SK-N-DZ (cell line): ENCODE results near the gene TUBD1.
"Not testable (repeated sequence)": the region's sequence is repeated elsewhere in the genome, so short reads cannot be mapped to it uniquely, and the experiment has no call there.

Experiments
- DNase-seq: peaks from one replicate; pipeline ENCODE4 v3.0.0-alpha.2; 2015; ENCODE audit warnings: low spot score

Gene TUBD1

DNA sequence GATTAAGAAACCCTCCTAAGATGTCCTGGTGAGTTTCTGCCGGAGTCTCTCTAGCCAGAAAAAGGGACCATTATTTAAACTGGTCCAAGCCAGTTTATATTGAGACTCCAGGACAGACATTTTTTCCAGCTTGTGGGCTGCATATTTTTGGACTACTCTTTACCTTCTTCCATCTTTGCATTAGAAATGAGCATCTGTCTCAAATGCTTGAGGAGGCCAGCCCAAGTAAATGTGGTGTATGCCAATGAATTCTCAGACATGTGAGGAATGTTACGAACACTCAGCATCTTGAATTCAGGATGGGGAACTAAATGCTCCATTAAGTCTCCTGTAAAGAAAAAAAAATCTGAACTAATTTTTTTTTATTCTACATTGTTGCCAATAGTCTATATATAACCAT, 18.4 kb downstream of the TUBD1 start:
- no peak for DNase-seq

DNA sequence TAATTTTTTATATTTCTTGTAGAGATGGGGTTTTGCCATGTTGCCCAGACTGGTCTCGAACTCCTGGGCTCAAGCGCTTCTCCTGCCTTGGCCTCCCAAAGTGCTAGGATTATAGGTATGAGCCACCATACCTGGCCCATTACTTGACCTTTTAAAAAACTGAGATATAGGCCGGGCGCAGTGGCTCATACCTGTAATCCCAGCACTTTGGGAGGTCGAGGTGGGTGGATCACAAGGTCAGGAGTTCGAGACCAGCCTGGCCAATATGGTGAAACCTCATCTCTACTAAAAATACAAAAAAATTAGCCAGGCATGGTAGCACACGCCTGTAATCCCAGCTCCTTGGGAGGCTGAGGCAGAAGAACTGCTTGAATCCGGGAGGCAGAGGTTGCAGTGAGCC, 19.3 kb downstream of the TUBD1 start:
- not testable (repeated sequence) for DNase-seq

DNA sequence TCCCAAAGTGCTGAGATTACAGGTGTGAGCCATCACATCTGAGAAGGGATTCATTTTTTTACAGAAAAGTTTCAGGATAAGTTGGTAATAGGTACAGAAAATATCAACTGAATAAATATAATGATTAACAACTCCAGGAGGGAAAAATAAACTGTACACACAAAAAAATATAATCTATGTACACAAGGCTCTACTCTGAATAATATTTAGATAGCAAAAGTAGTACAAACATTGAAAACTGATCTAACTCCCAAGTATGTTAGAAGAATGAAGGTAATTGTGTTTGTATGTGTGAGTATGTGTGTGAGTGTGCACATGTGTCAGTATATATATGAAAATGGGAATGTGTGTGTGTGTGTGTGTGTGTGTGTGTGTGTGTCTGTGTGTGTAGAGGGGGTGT, 20.4 kb downstream of the TUBD1 start:
- no peak for DNase-seq

DNA sequence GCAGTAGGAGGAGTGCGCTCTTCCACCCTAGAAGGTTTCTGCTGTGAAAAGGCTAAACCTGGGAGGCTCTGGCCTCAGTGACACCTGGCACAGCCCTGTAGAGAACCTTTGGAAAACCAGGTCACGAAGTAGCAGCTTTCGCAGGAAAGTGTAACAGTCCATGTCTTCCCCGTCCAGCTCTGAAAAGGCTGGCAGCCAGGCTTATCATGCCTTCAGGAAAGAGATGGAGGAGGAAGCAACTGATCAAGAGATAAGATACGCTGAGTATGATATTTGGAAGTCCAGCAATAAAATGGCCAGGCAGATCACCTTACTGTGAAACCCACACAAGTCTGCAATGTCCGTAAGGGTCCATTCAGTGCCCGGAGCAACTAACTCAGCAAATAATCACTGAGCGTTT, 22.3 kb downstream of the TUBD1 start:
- DNase-seq, result no peak

DNA sequence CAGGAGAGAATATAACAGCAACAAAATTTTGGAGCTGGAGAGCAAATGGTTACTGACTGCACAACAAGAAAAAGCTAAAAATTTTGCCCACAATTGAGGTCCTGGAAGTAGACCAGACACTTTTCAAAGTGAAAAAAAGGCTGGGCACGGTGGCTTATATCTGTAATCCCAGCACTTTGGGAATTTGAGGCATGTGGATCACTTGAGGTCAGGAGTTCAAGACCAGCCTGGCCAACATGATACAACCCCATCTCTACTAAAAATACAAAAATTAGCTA, 22.9 kb downstream of the TUBD1 start:
- DNase-seq, result no peak

DNA sequence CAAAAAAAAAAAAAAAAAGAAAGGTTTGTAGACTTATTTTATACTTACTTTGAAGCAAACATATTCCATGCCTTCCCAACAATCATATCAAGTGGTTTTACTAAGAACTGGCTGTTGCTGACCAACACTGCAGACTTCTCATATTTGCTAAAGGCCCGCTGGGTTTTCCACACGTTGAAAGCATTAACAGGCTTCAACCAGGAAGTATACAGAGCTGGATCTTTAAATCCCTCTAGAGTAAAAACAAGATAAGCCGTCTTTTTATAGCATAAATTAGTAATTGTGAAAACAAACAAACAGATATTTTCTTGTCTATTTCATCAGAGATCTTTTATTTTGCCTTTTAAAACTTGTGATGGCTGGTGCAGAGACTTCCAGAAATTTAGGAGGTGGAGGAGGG, 29.1 kb downstream of the TUBD1 start:
- no peak for DNase-seq

DNA sequence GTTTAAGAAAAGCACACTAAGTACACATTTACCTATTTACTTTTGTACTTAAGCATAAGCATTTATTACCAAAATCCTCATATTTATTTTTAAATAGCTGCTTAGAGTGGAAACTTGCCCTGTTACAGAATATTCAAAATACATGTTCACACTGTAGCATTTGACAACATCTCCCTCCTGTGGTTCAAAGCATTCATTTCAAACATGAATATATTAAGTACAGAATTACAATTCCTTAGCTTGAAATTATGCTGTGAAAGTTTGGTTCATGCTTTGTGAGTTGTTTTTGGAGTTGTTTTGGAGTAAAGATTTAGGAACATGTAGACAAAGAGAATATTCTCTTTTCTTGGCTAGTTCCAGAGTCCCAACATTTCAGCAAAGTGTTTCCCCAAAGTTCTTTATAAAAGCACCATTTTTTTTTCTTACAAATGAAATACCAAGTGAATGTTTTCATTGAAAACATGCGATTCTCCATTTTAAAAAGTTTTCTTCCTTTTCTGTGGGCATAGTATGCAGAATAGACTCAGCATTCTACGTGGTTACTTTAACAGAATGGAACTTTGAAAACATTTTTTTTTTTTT, 33.2 kb downstream of the TUBD1 start:
- DNase-seq, result no peak

DNA sequence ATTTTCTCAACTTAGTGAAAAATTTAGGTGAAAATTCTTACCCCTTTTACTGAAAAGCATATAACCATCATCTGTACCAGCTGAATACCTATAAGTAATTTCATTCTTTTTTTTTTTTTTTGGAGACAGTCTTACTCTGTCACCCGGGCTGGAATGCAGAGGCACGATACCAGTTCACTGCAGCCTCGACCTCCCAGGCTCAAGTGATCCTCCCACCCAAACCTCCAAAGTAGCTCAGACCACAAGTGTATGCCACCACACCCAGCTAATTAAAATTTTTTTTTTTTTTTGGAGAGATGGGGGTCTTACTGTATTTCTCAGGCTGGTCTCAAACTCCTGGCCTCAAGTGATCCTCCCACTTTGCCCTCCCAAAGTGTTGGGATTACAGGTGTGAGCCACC, 33.8 kb downstream of the TUBD1 start:
- DNase-seq, result no peak

DNA sequence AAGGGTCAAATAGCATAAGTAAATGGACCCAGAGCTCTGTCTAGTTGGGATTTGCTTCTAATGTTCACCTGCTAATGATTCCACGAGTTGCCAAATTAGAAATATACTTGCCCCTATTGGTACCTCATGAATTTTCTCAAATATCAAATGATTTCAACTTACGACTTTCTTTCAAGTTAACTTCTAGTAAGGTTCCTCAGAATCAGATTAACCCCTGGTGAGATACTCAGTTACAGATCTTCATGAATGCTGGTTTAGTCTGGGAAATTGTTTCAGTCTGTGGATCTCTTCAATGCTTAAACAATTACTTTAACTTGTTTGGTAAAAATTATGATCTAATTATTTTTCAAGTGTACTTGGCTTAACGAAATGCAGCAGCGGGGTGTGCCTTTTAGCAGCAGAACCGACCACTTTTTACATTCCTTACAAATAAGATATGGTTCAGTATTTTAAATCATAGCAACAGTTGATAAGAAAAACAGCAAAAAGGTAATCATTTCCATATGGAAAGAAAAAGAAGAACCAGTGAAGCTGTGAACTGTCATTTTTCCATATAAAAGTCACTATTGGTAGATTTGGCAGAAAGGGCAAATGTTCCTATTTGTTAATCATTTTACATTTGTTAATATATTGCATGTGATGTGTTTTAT, 34.5 kb downstream of the TUBD1 start:
- no peak for DNase-seq

DNA sequence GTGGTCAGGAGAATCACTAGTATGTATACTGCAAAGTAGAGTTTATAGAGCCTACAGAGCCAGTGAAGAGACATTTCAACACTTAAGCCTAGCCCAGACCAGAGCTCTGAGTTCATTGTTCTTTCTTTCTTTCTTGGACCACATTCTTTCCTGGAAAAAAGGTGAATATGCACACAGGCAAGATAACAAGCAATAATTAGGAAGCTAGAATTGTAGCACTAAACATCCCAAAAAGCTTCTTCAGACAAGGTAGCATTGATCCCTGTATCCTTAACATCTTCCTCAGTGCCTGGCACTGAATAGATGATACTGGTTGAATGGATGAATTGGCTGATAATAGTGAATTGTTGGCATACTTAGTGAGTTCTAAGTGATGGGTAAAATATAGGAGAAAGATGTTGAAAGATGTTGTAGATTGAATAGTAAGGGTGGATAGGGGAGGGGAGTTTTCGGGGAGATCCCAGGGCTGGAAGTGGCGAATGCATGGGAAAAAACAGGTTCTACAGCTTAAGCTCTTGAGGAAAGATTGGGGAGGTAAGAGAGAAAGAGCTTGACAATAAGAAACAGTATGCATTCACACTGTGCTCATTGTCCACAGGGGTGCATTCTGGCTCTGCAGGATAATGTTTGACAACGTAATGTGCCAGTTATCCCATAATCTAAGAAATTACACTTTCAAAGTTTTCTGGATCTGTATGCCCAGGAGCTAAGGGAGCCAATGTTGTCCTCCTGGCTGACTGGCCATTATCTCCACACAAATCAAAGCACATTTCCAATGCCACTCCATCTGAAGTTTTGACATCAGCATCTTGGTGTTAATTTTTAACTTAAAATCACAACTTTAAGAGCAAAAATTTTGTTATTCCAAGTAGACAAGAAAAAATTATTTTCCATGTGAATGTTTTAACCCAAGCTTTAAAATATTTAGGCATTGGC, 35.6 kb downstream of the TUBD1 start:
- DNase-seq, result no peak

DNA sequence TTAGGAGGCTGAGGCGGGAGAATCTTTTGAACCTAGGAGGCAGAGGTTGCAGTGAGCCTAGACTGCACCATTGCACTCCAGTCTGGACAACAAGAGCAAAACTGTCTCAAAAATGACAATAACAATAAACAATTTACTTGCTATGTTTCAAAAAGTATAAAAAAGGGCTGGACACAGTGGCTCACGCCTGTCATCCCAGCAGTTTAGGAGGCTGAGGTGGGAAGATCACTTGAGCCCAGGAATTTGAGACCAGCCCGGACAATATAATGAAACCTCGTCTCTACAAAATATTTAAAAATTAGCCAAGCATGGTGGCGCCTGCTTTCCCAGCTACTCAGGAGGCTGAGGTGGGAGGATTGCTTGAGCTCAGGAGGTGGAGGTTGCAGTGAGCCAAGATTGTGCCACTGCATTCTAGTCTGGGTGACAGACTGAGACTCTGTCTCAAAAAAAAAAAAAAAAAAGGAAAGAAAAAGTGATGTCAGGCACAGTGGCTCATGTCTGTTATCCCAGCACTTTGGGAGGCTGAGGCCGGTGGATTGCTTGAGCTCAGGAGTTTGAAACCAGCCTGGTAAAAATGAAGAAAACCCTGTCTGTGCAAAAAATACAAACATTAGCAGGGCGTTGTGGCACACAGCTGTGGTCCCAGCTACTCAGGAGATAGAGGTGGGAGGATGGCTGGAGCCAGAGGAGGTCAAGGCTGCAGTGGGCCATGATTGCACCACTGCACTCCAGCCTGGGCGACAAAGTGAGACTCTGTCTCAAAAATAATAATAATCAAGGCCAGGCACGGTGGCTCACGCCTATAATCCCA, 38.6 kb downstream of the TUBD1 start:
- DNase-seq, result not testable (repeated sequence)

DNA sequence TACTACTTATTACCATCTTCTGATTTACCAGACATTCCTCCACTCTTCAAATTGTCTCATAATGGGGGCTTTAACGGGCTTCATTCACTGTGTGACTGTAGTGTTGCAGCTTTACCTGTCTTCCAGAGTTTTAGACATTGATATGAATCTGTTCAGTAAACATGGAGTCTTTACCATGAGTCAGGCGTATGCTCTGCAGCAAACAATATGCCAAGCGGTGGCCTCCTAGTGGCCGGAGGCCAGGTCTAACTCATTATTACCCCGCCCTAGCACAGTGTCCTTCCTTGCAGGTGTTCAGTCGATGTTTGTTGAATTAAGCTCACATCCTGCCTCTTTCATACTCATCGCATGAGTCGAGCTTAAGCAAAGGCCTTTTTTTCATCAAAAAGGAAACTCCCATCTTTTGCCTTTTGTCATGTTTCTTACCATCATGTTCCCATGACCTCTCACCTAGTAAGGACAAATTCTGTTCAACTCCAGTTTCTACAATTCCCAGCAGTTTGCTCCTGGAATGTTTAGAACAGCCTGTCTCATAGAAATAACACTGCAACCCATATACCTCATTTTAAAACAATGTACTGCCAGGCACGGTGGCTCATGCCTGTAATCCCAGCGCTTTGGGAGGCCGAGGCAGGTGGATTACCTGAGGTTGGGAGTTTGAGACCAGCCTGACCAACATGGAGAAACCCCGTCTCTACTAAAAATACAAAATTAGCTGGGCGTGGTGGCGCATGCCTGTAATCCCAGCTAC, 39.4 kb downstream of the TUBD1 start:
- no peak for DNase-seq

DNA sequence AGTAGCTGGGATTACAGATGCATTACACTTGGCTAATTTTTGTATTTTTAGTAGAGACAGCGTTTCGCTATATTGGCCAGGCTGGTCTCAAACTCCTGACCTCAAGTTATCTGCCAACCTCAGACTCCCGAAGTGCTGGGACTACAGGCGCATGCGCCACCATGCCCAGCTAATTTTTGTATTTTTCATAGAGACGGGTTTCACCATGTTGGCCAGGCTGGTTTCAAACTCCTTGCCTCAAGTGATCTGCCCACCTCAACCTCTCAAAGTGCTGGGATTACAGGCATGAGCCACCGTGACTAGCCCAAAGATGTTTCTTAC, 39.9 kb downstream of the TUBD1 start:
- not testable (repeated sequence) for DNase-seq

DNA sequence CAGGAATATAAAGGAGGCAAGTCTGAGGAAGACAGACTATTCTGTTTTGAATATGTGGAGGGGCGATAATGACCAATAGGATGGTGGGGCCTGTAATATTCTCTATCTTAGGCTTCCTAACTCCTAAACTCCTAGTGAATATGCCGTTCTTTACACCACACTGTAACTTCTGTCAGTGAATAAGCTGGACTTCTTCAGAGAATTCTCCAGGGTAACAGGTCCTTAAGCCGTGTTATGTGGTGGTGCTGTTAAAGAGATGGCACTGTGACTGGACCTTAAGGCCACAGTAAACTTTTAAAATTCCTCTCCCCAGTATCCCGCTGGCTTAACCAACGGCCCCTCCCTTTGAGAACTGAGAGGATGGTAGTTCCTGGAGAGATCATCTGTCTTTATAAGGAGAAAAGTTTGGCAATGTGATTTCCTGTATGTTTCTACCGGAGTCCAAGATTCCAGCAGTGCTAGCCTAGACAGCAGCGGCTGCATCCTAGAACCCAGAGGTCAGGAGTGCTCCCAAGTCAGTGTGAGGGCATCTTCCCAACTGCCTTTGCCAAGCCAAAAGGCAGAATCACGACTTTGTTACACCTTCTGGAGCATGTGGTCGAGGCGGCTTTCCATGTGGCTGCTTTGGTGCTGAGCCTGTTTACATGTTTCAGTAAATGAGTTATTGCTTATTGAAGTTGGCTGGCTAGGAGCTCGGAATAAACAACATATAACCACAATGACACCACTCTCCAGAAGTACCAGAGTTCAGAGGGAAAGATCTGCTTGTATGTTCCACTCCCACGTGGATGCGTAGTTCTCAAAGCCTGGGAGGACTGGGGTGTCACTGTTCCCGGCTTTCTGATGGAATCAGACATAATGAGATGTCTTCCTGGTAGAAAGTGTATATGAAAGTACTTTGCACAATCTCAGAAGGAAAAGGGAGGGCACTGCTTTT, 41.0 kb downstream of the TUBD1 start:
- no peak for DNase-seq

DNA sequence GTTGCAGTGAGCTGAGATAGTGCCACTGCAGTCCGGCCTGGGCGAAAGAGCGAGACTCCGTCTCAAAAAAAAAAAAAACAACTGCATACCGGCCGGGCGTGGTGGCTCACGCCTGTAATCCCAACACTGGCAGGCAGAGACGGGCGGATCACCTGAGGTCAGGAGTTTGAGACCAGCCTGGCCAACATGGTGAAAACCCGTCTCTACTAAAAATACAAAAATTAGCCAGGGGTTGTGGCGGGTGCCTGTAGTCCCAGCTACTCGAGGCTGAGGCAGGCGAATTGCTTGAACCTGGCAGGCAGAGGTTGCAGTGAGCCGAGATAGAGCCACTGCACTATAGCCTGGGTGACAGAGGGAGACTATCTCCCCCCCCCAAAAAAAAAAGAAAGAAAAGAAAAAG, 42.4 kb downstream of the TUBD1 start:
- not testable (repeated sequence) for DNase-seq

DNA sequence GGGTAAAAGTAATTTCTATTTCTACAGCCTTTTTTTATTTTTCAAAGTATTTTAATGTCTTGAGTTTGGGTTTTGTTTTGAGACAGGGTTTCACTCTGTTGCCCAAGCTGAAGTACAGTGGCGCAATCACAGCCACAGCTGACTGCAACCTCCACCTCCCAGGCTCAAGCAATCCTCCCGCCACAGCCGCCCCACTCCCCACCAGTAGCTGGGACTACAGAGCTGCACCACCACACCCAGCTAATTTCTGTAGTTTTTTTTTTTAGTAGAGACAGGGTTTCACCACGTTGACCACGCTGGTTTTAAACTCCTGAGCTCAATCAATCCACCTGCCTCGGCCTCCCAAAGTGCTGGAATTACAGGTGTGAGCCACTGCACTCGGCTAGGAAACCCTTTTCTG, 44.0 kb downstream of the TUBD1 start:
- no peak for DNase-seq

DNA sequence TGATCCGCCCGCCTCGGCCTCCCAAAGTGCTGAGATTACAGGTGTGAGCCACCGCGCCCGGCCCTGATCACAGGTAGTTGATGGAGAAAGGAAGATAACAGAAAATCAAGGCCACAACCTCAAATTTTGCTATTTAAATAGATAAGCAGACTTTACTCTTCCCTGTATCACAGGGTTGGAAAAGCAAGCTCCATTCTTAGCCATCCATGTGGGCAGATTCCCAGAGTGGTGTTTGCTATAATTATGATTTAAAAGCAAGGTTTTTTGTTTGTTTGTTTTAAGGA, 44.4 kb downstream of the TUBD1 start:
- no peak for DNase-seq

DNA sequence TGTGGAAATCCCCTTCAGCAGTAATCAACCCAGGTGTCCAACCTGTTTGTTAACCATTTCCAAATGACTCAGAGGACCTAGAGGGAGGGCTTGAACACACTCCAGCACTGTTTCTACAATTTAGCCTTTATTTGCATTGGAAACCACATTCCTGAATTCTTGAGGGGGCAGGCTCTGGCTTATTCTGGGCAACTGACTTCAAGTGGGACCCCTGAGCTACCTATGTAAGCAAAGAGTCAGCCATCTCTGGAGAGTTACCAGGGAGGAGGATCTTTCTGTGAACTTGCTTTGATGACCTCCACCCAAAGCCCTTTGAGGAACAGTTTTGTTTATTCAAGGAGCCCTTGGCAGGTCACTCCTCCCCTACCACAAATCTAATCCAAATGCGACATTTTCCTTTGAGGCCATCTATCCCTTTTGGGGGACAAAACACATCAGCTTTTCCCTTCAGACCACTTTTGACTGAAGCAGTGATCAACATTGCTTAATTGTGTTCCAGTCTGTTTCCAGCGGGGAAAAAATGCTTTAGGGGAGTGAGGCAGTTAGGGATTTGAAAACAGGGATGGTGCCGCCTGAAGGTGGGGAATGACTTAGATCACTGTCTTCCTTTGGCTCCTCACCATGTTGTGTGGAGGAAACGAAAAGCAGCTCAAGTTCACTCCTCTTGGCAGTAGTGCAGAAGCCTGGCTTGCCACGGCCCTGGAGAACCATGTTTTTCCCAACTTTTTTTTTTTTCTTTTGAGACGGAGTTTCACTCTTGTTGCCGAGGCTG, 46.2 kb downstream of the TUBD1 start:
- DNase-seq, result no peak

DNA sequence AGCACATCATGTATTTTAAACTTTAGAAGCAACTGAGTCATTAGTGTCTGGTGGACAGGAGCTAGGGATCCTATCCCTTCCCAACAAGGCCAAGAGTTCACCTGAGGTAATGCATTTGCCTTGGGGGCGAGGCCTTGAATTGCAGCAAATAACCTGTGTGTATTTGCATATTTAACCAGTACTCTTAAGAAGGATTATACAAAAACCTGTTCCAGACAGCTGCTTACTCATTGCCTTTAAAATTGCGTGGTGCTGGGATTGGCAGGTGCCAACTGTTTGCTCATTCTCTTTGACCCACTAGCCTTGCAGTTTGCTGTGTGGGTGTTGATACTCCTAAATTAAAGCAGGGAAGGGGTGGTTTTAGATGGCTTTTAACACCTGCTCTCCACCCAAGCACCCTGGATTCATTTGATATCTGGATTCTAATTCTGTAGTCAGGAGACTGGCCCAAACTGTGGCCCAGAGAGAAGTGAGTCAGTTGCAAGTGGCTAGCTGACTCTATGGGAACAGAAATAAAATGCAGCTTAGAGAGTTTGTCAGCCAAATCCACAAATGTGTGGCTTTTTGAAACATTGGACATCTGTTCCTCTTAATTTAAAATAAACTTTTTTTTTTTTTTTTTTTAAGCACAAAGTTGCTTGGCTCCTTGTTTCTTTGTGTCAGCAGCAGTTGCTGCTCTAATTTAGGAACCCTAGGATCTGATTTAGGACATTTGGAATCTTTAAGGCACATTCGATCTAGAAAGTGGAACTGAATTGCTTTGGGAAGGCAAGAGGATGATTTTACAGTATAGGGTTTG, 46.9 kb downstream of the TUBD1 start:
- no peak for DNase-seq
